ENCODE results near the gene FAM185A.
A peak's percentile ranks its signal among the peaks of the same experiment; 100 is the strongest.
"Not testable (repeated sequence)": the region's sequence is repeated elsewhere in the genome, so short reads cannot be mapped to it uniquely, and the experiment has no call there.

FAM185A gene

GRCh38 chr7:102718491-102718890 lies 30.3 kb upstream of the FAM185A start:
- H3K4me3 ChIP-seq (ENCODE audit: low read depth, low read length); CTCF ChIA-PET; H3K4me1 ChIP-seq (ENCODE audit: control insufficient read depth, insufficient read depth, low read length); H3K27ac ChIP-seq (ENCODE audit: extremely low read depth, low read depth, low read length); H3K36me3 ChIP-seq (ENCODE audit: control insufficient read depth in 2 of 2, insufficient read depth in 1 of 2, low read length in 2 of 2); POLR2A ChIA-PET; H3K9me3 ChIP-seq (ENCODE audit: control insufficient read depth, insufficient read depth, low read depth, low read length): not testable (repeated sequence)
- peak; percentile 46 for TF ChIP-seq WT1 (tag by site-specific recombination; IDR thresholded peaks at IDR 0.05)

- H3K27ac ChIP-seq (ENCODE audit: extremely low read depth, low read depth, low read length); H3K36me3 ChIP-seq (ENCODE audit: control insufficient read depth in 2 of 2, insufficient read depth in 1 of 2, low read length in 2 of 2); POLR2A ChIA-PET; H3K4me1 ChIP-seq (ENCODE audit: control insufficient read depth, insufficient read depth, low read length); H3K4me3 ChIP-seq (ENCODE audit: low read depth, low read length); CTCF ChIA-PET; H3K9me3 ChIP-seq (ENCODE audit: control insufficient read depth, insufficient read depth, low read depth, low read length): not testable (repeated sequence)
Observed at GRCh38 chr7:102726170-102726569, 22.6 kb upstream of the FAM185A start.

GRCh38 chr7:102729670-102730069 lies 19.1 kb upstream of the FAM185A start:
- POLR2A ChIA-PET; H3K9me3 ChIP-seq (ENCODE audit: control insufficient read depth, insufficient read depth, low read depth, low read length); H3K4me1 ChIP-seq (ENCODE audit: control insufficient read depth, insufficient read depth, low read length); H3K36me3 ChIP-seq (ENCODE audit: control insufficient read depth in 2 of 2, insufficient read depth in 1 of 2, low read length in 2 of 2); H3K27ac ChIP-seq (ENCODE audit: extremely low read depth, low read depth, low read length); H3K4me3 ChIP-seq (ENCODE audit: low read depth, low read length); CTCF ChIA-PET: not testable (repeated sequence)
- TF ChIP-seq ZNF146 (tag by site-specific recombination; IDR thresholded peaks at IDR 0.05): peak; percentile 76

- H3K9me3 ChIP-seq (ENCODE audit: control insufficient read depth, insufficient read depth, low read depth, low read length); POLR2A ChIA-PET; H3K36me3 ChIP-seq (ENCODE audit: control insufficient read depth in 2 of 2, insufficient read depth in 1 of 2, low read length in 2 of 2); H3K4me1 ChIP-seq (ENCODE audit: control insufficient read depth, insufficient read depth, low read length); H3K4me3 ChIP-seq (ENCODE audit: low read depth, low read length); CTCF ChIA-PET; H3K27ac ChIP-seq (ENCODE audit: extremely low read depth, low read depth, low read length): not testable (repeated sequence)
Observed at GRCh38 chr7:102730431-102730830, 18.4 kb upstream of the FAM185A start.

- H3K36me3 ChIP-seq (ENCODE audit: control insufficient read depth in 2 of 2, insufficient read depth in 1 of 2, low read length in 2 of 2); H3K4me3 ChIP-seq (ENCODE audit: low read depth, low read length); H3K27ac ChIP-seq (ENCODE audit: extremely low read depth, low read depth, low read length); H3K4me1 ChIP-seq (ENCODE audit: control insufficient read depth, insufficient read depth, low read length); CTCF ChIA-PET; POLR2A ChIA-PET; H3K9me3 ChIP-seq (ENCODE audit: control insufficient read depth, insufficient read depth, low read depth, low read length): not testable (repeated sequence)
- TF ChIP-seq ZNF335 (tag by site-specific recombination; conservative IDR thresholded peaks at IDR 0.05): peak; percentile 20; the same call in 1 of the 2 replicates
Observed at GRCh38 chr7:102742002-102742771, 6.6 kb upstream of the FAM185A start.

GRCh38 chr7:102743861-102744260 lies 4.9 kb upstream of the FAM185A start:
- POLR2A ChIA-PET; H3K4me3 ChIP-seq (ENCODE audit: low read depth, low read length); CTCF ChIA-PET; H3K36me3 ChIP-seq (ENCODE audit: control insufficient read depth in 2 of 2, insufficient read depth in 1 of 2, low read length in 2 of 2); H3K4me1 ChIP-seq (ENCODE audit: control insufficient read depth, insufficient read depth, low read length); H3K27ac ChIP-seq (ENCODE audit: extremely low read depth, low read depth, low read length); H3K9me3 ChIP-seq (ENCODE audit: control insufficient read depth, insufficient read depth, low read depth, low read length): not testable (repeated sequence)

- H3K9me3 ChIP-seq (ENCODE audit: control insufficient read depth, insufficient read depth, low read depth, low read length); POLR2A ChIA-PET; H3K4me1 ChIP-seq (ENCODE audit: control insufficient read depth, insufficient read depth, low read length); H3K4me3 ChIP-seq (ENCODE audit: low read depth, low read length); H3K36me3 ChIP-seq (ENCODE audit: control insufficient read depth in 2 of 2, insufficient read depth in 1 of 2, low read length in 2 of 2); CTCF ChIA-PET; H3K27ac ChIP-seq (ENCODE audit: extremely low read depth, low read depth, low read length): not testable (repeated sequence)
Observed at GRCh38 chr7:102745494-102746288, 3.1 kb upstream of the FAM185A start.
